Measurements from ENCODE around the gene B3GNT3.

DNA sequence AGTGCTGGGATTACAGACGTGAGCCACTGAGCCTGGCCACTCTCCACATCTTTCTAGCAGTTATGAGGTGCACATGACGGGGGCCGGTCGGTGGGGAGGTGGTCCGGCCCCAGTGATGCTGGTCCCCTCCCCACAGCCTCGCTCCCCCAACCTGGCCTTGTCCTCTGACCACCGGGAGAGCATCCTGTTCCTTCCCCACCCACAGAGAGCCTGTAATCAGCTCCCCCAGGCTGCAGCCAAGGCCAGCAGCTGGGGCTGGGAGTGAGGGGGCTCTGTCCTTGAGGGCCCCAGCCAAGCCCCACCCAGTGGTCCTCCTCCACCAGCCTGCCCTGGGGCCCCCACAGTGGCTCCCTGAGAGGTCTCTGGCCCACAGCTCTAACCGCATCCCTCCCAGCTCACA lies 29.4 kb downstream of the B3GNT3 start:
- TF ChIP-seq, protein P1, sequence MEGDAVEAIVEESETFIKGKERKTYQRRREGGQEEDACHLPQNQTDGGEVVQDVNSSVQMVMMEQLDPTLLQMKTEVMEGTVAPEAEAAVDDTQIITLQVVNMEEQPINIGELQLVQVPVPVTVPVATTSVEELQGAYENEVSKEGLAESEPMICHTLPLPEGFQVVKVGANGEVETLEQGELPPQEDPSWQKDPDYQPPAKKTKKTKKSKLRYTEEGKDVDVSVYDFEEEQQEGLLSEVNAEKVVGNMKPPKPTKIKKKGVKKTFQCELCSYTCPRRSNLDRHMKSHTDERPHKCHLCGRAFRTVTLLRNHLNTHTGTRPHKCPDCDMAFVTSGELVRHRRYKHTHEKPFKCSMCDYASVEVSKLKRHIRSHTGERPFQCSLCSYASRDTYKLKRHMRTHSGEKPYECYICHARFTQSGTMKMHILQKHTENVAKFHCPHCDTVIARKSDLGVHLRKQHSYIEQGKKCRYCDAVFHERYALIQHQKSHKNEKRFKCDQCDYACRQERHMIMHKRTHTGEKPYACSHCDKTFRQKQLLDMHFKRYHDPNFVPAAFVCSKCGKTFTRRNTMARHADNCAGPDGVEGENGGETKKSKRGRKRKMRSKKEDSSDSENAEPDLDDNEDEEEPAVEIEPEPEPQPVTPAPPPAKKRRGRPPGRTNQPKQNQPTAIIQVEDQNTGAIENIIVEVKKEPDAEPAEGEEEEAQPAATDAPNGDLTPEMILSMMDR (IDR thresholded peaks at IDR 0.05; ENCODE audit: insufficient read depth, low read depth, low read length), result no peak
- TF ChIP-seq EZH2 (IDR thresholded peaks at IDR 0.05; ENCODE audit: insufficient read depth, low read length), result no peak

Measured in astrocyte (in vitro differentiated cells and primary cell).